ENCODE data around the gene PSMA6. TPM values are rescaled to one million over a fixed set of nuclear protein-coding genes. Genes with fewer than 3 reads are reported as not detected.
"Not testable (repeated sequence)": the region's sequence is repeated elsewhere in the genome, so short reads cannot be mapped to it uniquely, and the experiment has no call there.

PSMA6 gene
- total RNA-seq, 3 donors from 2014 or later: 150 to 170 (median 156) TPM

DNA sequence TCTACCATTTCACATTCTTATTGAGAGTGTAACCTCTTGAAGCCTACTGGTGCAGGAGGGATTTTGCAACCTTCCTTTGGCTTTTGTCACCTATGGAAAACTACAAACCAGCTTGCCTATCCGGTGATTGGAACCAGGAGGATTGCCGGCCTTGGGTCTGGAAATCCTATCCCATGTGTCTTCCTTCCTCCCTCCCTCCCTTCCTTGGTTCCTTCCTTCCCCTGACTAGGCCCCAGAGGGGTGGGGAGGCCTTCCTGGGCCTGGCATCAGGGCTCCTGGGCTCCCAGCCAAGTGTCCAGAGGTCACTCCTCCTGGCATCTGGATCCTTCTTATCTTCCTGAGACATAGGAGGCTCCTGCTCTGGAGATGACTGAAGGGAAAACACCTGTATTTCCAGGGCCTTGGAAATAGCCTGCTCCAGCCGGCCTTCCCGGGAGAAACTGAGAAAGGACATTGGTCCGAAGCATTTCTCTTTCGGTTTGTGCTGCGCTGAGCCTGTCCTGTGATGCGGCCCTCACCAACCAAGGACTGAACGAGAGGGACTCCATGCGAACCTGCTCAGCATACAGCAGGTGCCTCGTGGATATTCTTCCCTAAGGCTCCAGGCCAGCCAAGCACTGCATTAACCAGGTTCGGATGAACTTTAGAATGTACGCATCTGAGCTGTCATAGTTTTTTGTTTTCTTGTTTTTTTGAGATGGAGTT lies 43.4 kb downstream of the PSMA6 start:
- peak overlapping the region in 1 of 3 donors; percentile 30 for H3K4me3 ChIP-seq
- intact Hi-C loops (cut with DNase I; ENCODE audit: low total_unique reads): loop anchor here (5.0 kb wide), 1 partner anchor 67 kb away; the partner anchor contains the start of gene NFKBIA
- H3K4me1 ChIP-seq: peaks cover 13 to 37% of the 10 kb centered on the region in 2 donors
- TF ChIP-seq, protein P1, sequence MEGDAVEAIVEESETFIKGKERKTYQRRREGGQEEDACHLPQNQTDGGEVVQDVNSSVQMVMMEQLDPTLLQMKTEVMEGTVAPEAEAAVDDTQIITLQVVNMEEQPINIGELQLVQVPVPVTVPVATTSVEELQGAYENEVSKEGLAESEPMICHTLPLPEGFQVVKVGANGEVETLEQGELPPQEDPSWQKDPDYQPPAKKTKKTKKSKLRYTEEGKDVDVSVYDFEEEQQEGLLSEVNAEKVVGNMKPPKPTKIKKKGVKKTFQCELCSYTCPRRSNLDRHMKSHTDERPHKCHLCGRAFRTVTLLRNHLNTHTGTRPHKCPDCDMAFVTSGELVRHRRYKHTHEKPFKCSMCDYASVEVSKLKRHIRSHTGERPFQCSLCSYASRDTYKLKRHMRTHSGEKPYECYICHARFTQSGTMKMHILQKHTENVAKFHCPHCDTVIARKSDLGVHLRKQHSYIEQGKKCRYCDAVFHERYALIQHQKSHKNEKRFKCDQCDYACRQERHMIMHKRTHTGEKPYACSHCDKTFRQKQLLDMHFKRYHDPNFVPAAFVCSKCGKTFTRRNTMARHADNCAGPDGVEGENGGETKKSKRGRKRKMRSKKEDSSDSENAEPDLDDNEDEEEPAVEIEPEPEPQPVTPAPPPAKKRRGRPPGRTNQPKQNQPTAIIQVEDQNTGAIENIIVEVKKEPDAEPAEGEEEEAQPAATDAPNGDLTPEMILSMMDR (IDR thresholded peaks at IDR 0.05): no peak
- TF ChIP-seq POLR2AphosphoS5 (IDR thresholded peaks at IDR 0.05) (no peak), POLR2A (IDR thresholded peaks at IDR 0.05) (no peak)
- no peaks in the 10 kb centered on the region for H3K27me3 ChIP-seq
- H3K9me3 ChIP-seq: no peaks in the 10 kb centered on the region
- H3K36me3 ChIP-seq: no peaks in the 10 kb centered on the region
- DNase-seq (ENCODE audit: low spot score in 2 of 2): no peak
- H3K27ac ChIP-seq: peak overlapping the region; percentile 87 to 89

DNA sequence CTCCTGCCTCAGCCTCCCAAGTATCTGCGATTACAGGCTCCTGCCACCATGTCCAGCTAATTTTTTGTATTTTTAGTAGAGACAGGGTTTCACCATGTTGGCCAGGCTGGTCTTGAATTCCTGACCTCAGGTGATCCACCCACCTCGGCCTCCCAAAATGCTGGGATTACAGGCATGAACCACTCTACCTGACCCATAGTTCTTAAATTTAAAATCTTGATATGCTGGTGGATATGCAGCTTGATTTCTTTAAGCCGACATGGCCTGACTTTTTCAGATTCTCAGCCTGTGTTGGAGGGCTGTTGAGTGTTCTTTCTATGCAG lies 44.0 kb downstream of the PSMA6 start:
- Histone ChIP-seq H3K4me3 (peak overlapping the region in 2 of 3 donors; percentile 25 to 30), H3K27ac (peak overlapping the region; percentile 87 to 89), H3K4me1 (peaks cover 15 to 42% of the 10 kb centered on the region in 2 donors)
- not testable (repeated sequence) for H3K36me3 ChIP-seq; H3K9me3 ChIP-seq; H3K27me3 ChIP-seq; DNase-seq (ENCODE audit: low spot score in 2 of 2)
- intact Hi-C loops (cut with DNase I; ENCODE audit: low total_unique reads): loop anchor here (5.0 kb wide), 1 partner anchor 66 kb away; the partner anchor contains the start of gene NFKBIA

DNA sequence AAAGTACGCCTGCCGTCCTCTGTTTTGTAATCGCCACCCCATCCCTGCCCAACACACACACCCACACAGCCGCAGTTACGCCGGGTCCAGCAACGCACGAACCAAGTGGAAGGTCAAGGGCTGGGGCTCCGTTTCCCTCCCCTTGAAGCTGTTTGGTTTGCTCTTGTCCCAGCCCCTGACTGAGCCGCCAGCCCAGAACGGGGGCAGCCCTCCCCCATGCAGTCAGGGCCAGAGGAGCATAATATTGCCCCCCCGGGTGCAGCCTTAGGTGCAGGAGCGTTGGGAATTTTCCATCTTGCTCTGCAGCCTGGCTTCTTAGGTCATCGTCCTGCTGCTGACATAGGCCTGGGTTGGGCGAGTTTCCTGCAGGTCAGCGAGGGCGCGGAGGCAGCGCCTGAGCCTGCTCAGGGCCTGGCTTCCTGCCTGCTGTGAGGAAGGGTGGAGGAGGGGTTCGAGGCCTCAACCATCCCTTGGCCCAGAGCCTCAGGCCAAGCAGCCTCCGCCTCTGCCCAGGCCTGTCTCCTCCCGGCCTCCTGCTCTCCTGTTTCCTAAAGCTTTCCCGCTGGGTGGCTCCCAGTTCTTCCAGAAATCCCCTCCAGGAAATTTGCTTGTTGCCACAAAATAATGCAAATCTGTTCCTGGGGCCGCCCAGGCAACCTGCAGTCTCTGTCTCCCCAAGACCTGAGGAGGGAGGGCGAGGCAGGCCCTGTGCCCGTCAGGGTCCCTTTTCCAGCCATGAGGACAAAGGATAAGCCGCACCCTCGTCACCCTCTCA lies 44.5 kb downstream of the PSMA6 start:
- Histone ChIP-seq H3K27me3 (no peaks in the 10 kb centered on the region), H3K36me3 (no peaks in the 10 kb centered on the region), H3K4me3 (peak overlapping the region in 2 of 3 donors; percentile 25 to 30), H3K27ac (peak overlapping the region; percentile 87 to 89), H3K4me1 (peaks cover 17 to 43% of the 10 kb centered on the region in 2 donors), H3K9me3 (no peaks in the 10 kb centered on the region)
- no peak for TF ChIP-seq POLR2A (IDR thresholded peaks at IDR 0.05)
- TF ChIP-seq POLR2AphosphoS5 (IDR thresholded peaks at IDR 0.05): peak; percentile 62 to 88 (median 82)
- peak; percentile 89 to 91 for DNase-seq (ENCODE audit: low spot score in 2 of 2)
- intact Hi-C loops (cut with DNase I; ENCODE audit: low total_unique reads): loop anchor here (5.0 kb wide), 1 partner anchor 66 kb away; the partner anchor contains the start of gene NFKBIA

DNA sequence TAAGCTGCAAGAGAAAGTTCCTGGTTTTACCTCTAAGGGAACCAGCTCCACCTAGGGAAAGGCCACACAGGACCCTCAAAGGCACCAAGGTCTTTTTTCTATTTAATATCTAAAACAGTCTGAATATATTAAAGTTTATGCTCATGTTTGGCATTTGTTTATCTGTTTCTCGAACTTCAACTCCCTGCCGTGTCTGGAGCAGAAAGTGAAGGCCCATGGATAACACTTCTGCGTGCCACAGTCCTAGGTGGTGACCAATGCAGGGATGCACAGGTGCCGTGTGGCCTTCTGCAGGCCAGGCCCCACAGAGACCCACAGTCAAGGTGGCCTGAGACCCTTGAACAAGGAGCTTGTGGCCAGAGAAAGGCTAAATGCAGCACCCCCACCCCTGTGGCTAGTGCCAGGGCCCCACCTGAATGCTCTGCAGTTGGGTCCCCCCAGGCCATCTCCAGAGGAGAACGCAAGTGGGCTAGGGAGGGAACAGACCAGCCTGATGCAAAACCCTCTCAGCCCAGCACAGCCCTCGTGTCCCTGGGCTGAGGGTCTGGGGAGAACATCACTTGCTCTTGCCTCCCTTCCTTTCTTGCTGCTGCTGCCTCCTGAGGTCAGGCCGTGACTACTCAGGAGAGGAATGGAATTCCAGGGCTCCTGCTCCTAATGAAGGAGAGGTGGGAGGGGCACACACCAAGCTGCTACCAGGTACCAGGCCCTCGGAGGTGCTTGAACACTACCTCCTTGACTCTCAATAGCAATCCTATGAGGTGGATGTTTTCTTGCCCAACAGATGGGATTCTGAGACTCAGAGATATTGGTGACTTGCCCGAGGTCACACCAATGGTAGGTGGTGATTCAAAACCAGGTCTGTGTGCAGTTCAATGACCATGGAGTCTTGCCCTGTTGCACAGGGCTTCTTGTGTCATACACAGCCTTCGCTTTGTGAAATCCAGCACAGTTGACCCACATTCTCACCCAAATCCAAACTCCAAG lies 45.4 kb downstream of the PSMA6 start:
- Histone ChIP-seq H3K4me1 (peaks cover 25 to 44% of the 10 kb centered on the region in 2 donors), H3K27ac (peak overlapping the region; percentile 87 to 89), H3K27me3 (no peaks in the 10 kb centered on the region), H3K9me3 (no peaks in the 10 kb centered on the region), H3K36me3 (no peaks in the 10 kb centered on the region), H3K4me3 (peak overlapping the region in 2 of 3 donors; percentile 25 to 30)
- TF ChIP-seq, protein P1 (IDR thresholded peaks at IDR 0.05): no peak
- TF ChIP-seq POLR2AphosphoS5 (IDR thresholded peaks at IDR 0.05) (no peak), POLR2A (IDR thresholded peaks at IDR 0.05) (no peak)
- intact Hi-C loops (cut with DNase I; ENCODE audit: low total_unique reads): loop anchor here (5.0 kb wide), 1 partner anchor 65 kb away; the partner anchor contains the start of gene NFKBIA
- DNase-seq (ENCODE audit: low spot score in 2 of 2): no peak

DNA sequence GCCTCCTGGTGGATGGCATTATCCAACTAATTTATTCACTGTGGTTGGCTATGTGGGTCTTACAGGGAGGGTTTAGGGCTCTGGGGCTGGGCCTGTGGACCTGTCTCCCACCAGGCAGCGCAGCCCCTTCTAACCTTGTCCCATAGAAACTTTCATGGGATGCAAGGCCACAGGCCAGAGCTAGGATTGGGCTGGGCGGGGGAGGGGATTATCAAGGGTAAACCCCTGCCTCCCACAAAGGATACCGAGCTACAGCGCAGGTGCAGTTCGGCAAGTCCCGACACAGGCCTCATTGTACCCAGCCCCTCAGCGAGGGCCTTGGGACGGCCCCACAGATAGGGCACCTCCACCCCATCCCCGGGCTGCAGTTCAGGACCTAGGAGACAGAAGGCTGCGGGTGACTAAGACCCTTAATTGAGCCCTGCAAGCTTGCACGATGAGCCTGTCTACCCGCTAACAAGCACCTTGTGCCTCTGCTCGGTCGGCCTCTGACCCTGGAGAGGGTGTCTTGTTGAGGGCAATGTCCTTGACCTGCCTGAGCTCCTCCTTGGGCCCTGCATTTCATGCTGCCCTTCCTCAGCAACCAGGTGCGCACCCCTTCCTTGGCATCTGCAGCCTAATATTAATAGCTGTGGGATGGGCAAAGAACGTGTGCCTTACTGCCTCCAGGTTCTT lies 46.7 kb downstream of the PSMA6 start:
- intact Hi-C loops (cut with DNase I; ENCODE audit: low total_unique reads): loop anchor here (5.0 kb wide), 1 partner anchor 63 kb away; the partner anchor contains the start of gene NFKBIA
- Histone ChIP-seq H3K27me3 (no peaks in the 10 kb centered on the region), H3K36me3 (no peaks in the 10 kb centered on the region), H3K4me1 (peaks cover 24 to 34% of the 10 kb centered on the region in 2 donors), H3K4me3 (no peak overlapping the region), H3K27ac (peak overlapping the region in 1 of 2 donors; percentile 29), H3K9me3 (no peaks in the 10 kb centered on the region)
- DNase-seq (ENCODE audit: low spot score in 2 of 2): no peak
- TF ChIP-seq POLR2A (IDR thresholded peaks at IDR 0.05) (no peak), POLR2AphosphoS5 (IDR thresholded peaks at IDR 0.05) (no peak)
- TF ChIP-seq, protein P1 (IDR thresholded peaks at IDR 0.05): no peak
